ENCODE data around the gene HERC3. TPM values are rescaled to one million over a fixed set of nuclear protein-coding genes. Genes with fewer than 3 reads are reported as not detected.

Gene HERC3
- total RNA-seq, 2 experiments from 2014 or later, result 42.9 to 47.3 TPM

DNA sequence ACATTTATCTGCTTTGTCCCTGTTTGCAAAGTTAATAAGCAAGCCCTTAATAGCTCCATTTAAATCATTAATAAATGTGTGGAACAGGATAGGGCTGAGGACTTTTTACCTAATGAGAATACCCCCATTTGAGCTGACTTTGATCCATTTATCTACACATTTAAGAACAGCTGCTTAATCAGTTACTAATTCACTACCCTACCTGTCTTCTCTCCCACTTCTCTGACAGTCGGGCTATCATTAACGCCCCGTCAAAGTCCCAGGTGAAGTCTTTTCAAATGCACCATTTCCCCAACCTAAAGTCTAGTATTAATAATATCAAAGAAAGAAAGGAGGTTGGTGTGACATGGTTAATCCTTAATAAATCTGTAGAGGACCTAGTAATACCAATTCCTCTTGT, 162.5 kb downstream of the HERC3 start:
- POLR2A ChIA-PET, result no interaction called here
- H3K36me3 Mint-ChIP-seq, result peaks cover 4% of the 10 kb centered on the region
- peaks cover 1% of the 10 kb centered on the region for H3K4me1 Mint-ChIP-seq
- no peak for DNase-seq
- no peaks in the 10 kb centered on the region for H3K9me3 Mint-ChIP-seq
- H3K27me3 Mint-ChIP-seq, result peaks cover 5% of the 10 kb centered on the region
- H3K4me3 Mint-ChIP-seq, result no peak overlapping the region
- no peak overlapping the region for H3K27ac Mint-ChIP-seq
- ATAC-seq (ENCODE audit: low read depth), result no peak

DNA sequence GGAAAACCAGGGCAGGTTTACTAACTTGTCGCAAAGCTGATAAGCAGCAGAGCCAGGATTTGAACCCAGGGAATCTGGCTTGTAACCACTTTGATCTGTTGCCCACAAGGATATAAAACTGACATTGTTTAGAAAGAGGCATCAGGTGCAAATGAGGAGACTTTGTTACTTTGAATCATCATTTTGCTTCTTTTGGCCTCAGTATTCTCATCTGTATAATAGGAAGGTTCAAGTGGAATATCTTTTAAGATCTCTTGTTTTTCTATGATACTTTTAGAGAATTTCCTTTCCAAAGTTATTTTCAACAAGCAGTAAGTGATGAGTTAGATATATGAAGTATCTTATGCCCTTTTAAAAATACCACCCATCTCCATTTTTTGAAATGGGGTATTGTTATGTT, 163.2 kb downstream of the HERC3 start:
- H3K36me3 Mint-ChIP-seq, result peaks cover 3% of the 10 kb centered on the region
- ATAC-seq (ENCODE audit: low read depth) (no peak), DNase-seq (no peak)
- H3K4me1 Mint-ChIP-seq, result peaks cover 1% of the 10 kb centered on the region
- POLR2A ChIA-PET, result no interaction called here
- H3K27me3 Mint-ChIP-seq, result peaks cover 5% of the 10 kb centered on the region
- H3K9me3 Mint-ChIP-seq, result no peaks in the 10 kb centered on the region
- no peak overlapping the region for H3K27ac Mint-ChIP-seq
- H3K4me3 Mint-ChIP-seq, result no peak overlapping the region

DNA sequence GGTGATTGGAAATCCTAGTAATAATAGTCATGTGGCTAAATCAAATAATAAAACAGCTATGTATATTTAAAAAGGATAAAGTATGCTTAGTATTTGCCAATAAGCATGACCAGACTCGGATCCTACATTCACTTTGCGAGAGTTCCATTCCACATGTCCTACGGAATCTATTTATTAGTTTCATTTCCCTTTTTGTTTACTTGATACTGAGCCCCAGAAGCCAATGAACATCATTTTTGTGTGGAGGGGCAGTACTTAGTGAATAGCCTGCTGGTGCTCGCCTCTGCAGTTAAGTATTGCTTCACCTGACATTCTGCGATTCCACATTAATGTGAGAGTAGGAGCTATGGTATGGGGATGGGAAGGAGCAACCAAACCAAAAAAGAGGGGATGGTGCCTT, 163.9 kb downstream of the HERC3 start:
- Mint-ChIP-seq H3K4me3 (no peak overlapping the region), H3K27ac (no peak overlapping the region), H3K4me1 (peaks cover 1% of the 10 kb centered on the region), H3K9me3 (no peaks in the 10 kb centered on the region), H3K36me3 (peaks cover 3% of the 10 kb centered on the region), H3K27me3 (peaks cover 5% of the 10 kb centered on the region)
- DNase-seq (no peak), ATAC-seq (ENCODE audit: low read depth) (no peak)
- POLR2A ChIA-PET, result no interaction called here

DNA sequence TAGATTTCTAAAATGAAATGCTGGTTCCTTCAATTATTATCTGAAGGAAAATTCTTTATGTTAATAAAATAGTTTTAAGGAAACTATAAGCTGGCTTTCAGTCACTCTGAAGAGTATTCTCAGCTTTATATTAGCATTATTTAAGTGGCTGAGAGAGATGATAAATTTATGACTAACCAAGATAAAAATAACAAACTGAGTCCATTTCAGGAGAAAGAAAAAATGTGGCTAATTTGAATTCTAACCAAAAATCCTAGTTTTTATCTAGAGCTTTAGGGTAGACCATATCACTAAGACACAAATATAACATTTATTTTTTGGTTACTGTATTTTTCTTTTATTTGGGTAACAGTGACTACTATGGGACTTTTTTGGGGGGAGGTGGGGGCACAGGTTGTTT, 164.8 kb downstream of the HERC3 start:
- Mint-ChIP-seq H3K27me3 (peaks cover 5% of the 10 kb centered on the region), H3K27ac (no peak overlapping the region), H3K36me3 (no peaks in the 10 kb centered on the region), H3K4me1 (peaks cover 4% of the 10 kb centered on the region), H3K9me3 (no peaks in the 10 kb centered on the region), H3K4me3 (no peak overlapping the region)
- DNase-seq (no peak), ATAC-seq (ENCODE audit: low read depth) (no peak)
- POLR2A ChIA-PET, result no interaction called here

DNA sequence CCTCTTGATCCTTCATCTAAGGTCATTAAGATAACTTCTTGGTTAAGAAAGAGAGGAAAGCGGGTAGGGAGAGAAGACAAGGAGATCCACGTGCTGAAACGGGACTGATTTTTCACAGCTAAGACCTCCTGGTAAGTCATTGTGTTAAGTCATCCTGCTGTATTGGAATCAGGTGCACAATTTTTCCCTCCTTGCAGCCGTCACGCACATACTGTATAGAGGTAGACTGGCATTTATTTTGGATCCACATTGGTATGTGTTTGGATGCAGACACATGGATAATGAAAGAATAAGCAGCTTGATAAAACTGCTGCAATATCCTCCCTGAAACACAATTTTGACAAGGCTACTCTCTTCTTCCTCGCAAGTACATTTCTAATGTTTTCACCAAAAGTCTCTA, 165.5 kb downstream of the HERC3 start:
- Mint-ChIP-seq H3K27ac (no peak overlapping the region), H3K9me3 (no peaks in the 10 kb centered on the region), H3K4me3 (no peak overlapping the region), H3K27me3 (peaks cover 5% of the 10 kb centered on the region), H3K4me1 (peaks cover 4% of the 10 kb centered on the region), H3K36me3 (no peaks in the 10 kb centered on the region)
- DNase-seq, result no peak
- POLR2A ChIA-PET, result no interaction called here
- no peak for ATAC-seq (ENCODE audit: low read depth)

Other genes with a start within 250 kb of the HERC3 start
- gene HERC6, start 213.6 kb upstream of the HERC3 start, total RNA-seq, result 10 to 100 TPM; 36.0 to 36.5 TPM
- gene HERC5, start 135.4 kb upstream of the HERC3 start, total RNA-seq, result 10 to 100 TPM; 44.8 to 46.5 TPM
- gene PYURF, start 68.7 kb upstream of the HERC3 start, total RNA-seq, result 10 to 100 TPM; 53.2 to 53.6 TPM
- 1 to 10 TPM; 3.3 to 4.2 TPM for gene NAP1L5, start 105.3 kb downstream of the HERC3 start, total RNA-seq